ENCODE data around the gene GNB1. TPM values are rescaled to one million over a fixed set of nuclear protein-coding genes. Genes with fewer than 3 reads are reported as not detected.
"Not testable (repeated sequence)": the region's sequence is repeated elsewhere in the genome, so short reads cannot be mapped to it uniquely, and the experiment has no call there.

GNB1 gene
- polyA plus RNA-seq, 1 donor, result 226 TPM

GRCh38 chr1:1737675-1738590, 153.0 kb downstream of the GNB1 start:
- H3K4me1 ChIP-seq (ENCODE audit: control insufficient read depth, insufficient read depth, low read length); H3K27me3 ChIP-seq (ENCODE audit: control insufficient read depth, insufficient read depth, low read length); DNase-seq; H3K4me3 ChIP-seq (ENCODE audit: low read length); H3K36me3 ChIP-seq (ENCODE audit: control insufficient read depth, insufficient read depth, low read length); H3K9me3 ChIP-seq (ENCODE audit: control insufficient read depth, low read depth, low read length); H3K27ac ChIP-seq (ENCODE audit: low read length): not testable (repeated sequence)
- no CpG with 5 or more reads among the region's 44 CpGs for WGBS (ENCODE audit: insufficient coverage, low lambda C conversion rate)

Other genes starting within 250 kb of the GNB1 start
- gene CDK11B, start 232.1 kb downstream of the GNB1 start, polyA plus RNA-seq, result 27.2 TPM
- gene SLC35E2B, start 198.3 kb downstream of the GNB1 start, polyA plus RNA-seq, result 44.3 TPM
- gene CDK11A, start 166.7 kb downstream of the GNB1 start, polyA plus RNA-seq, result 21.1 TPM
- 59.8 TPM for gene NADK, start 112.6 kb downstream of the GNB1 start, polyA plus RNA-seq
- 1.8 TPM for gene CALML6, start 24.2 kb upstream of the GNB1 start, polyA plus RNA-seq
- gene TMEM52, start 28.2 kb upstream of the GNB1 start, polyA plus RNA-seq, result 18.5 TPM
- 1.4 TPM for gene CFAP74, start 112.7 kb upstream of the GNB1 start, polyA plus RNA-seq
- gene GABRD, start 128.3 kb upstream of the GNB1 start, polyA plus RNA-seq, result 0.54 TPM
- gene PRKCZ, start 159.3 kb upstream of the GNB1 start, polyA plus RNA-seq, result 68.6 TPM